PC-3 (cell line): ENCODE measurements around the gene EID3. TPM values are rescaled to one million over a fixed set of nuclear protein-coding genes. Genes with fewer than 3 reads are reported as not detected.

Experiments
- ATAC-seq: fragments of 200-7000 bp; cut with Tn5 transposase; 2 replicates; pipeline ENCODE4 v1.9.1; 2020; ENCODE audit warnings: mild to moderate bottlenecking, moderate library complexity
- BruUV-seq: library from RNA; stranded (reverse); fragments of 400-500 nt; replicated peaks from 2 replicates; lab custom pipeline; 2021; lab: Mats Ljungman, UMichigan
- CTCF ChIA-PET: fragments of 300-600 bp; sonication (Branson Sonifier 250); formaldehyde crosslinking; loops from one replicate; lab custom pipeline; 2022; ENCODE audit warnings: antibody characterized with exemption; lab: Charles Lee
- POLR2A ChIA-PET: fragments of 300-600 bp; sonication (Branson Sonifier 250); formaldehyde crosslinking; loops from one replicate; lab custom pipeline; 2022; ENCODE audit warnings: antibody characterized with exemption; ENCODE audit not compliant: unreplicated experiment; lab: Charles Lee
- DNase-seq: peaks from one replicate; pipeline ENCODE4 v3.0.0-alpha.2; 2015
- H2AFZ ChIP-seq: fragments of 300-600 bp; sonication (generic); 2 replicates; pipeline ENCODE4 v1.6.0; 2016; ENCODE audit warnings: antibody characterized with exemption, low read length
- H3F3A ChIP-seq: fragments of 300-600 bp; sonication (generic); one replicate; pipeline ENCODE4 v1.6.0; 2017; ENCODE audit warnings: antibody characterized with exemption, low read length, control low read depth, mild to moderate bottlenecking; ENCODE audit not compliant: unreplicated experiment
- H3K27ac ChIP-seq: fragments of 300-600 bp; sonication (generic); 2 replicates; pipeline ENCODE4 v1.5.1; 2016; ENCODE audit warnings: mild to moderate bottlenecking, low read length
- H3K27me3 ChIP-seq: fragments of 300-600 bp; sonication (generic); 2 replicates; pipeline ENCODE4 v1.6.1; 2016; ENCODE audit warnings: low read length, mixed read lengths
- H3K36me3 ChIP-seq: fragments of 300-600 bp; sonication (generic); 2 replicates; pipeline ENCODE4 v1.6.1; 2016; ENCODE audit warnings: low read depth, mixed run types, low read length, mixed read lengths
- H3K4me1 ChIP-seq: fragments of 300-600 bp; sonication (generic); 2 replicates; pipeline ENCODE4 v1.5.1; 2016; ENCODE audit warnings: low read length; ENCODE audit not compliant: insufficient read depth
- H3K4me2 ChIP-seq: fragments of 300-600 bp; sonication (generic); 2 replicates; pipeline ENCODE4 v1.6.0; 2016; ENCODE audit warnings: low read length
- H3K4me3 ChIP-seq: fragments of 300-600 bp; sonication (generic); 2 replicates; pipeline ENCODE4 v1.5.1; 2016; ENCODE audit warnings: mild to moderate bottlenecking, low read length, mixed read lengths
- H3K79me2 ChIP-seq: fragments of 300-600 bp; sonication (generic); 2 replicates; pipeline ENCODE4 v1.6.1; 2017; ENCODE audit warnings: low read length, mixed read lengths
- H3K9ac ChIP-seq: fragments of 300-600 bp; sonication (generic); 2 replicates; pipeline ENCODE4 v1.6.0; 2016; ENCODE audit warnings: mild to moderate bottlenecking, low read length
- H3K9me2 ChIP-seq: fragments of 300-600 bp; sonication (generic); replicated peaks from 2 replicates; pipeline ENCODE4 v1.6.1; 2016; ENCODE audit warnings: mixed run types, low read length, mixed read lengths
- H3K9me3 ChIP-seq: fragments of 300-600 bp; sonication (generic); 2 replicates; pipeline ENCODE4 v1.6.1; 2016; ENCODE audit warnings: low read length, mixed read lengths
- H4K20me1 ChIP-seq: fragments of 300-600 bp; sonication (generic); 2 replicates; pipeline ENCODE4 v1.6.1; 2016; ENCODE audit warnings: low read length, mixed read lengths
- CTCF ChIP-seq: fragments of 300-600 bp; sonication (generic); conservative IDR thresholded peaks from 2 replicates; pipeline ENCODE4 v1.5.1; 2017; ENCODE audit warnings: antibody characterized with exemption, low read depth, mild to moderate bottlenecking, low read length
- EZH2 ChIP-seq: fragments of 300-600 bp; sonication (generic); IDR thresholded peaks from one replicate; pipeline ENCODE4 v1.6.1; 2017; ENCODE audit warnings: antibody characterized with exemption, mild to moderate bottlenecking, low read length; ENCODE audit not compliant: unreplicated experiment
- EZH2phosphoT487 ChIP-seq: fragments of 300-600 bp; sonication (generic); IDR thresholded peaks from 2 replicates; pipeline ENCODE4 v1.6.1; 2018; ENCODE audit warnings: mild to moderate bottlenecking, antibody characterized with exemption, low read length, borderline replicate concordance
- intact Hi-C: fragments of 100-400 bp; cut with micrococcal nuclease; formaldehyde crosslinking; loops from 2 replicates; pipeline ENCODE4 v1.9.0; 2023
- total RNA-seq: library from RNA; depleted of rRNA; stranded (reverse); fragments of >200 nt; gene quantifications from 2 replicates; pipeline ENCODE4 v1.2.3, GENCODE V29; 2014

Gene EID3
- total RNA-seq, 1 experiment from 2014 or later, result 9.8 TPM

GRCh38 chr12:104281636-104282035 is 21.9 kb upstream of the EID3 start:
- H3K9me3 ChIP-seq, result no peaks in the 10 kb centered on the region
- DNase-seq, result peak; percentile 58
- H4K20me1 ChIP-seq, result no peaks in the 10 kb centered on the region
- POLR2A ChIA-PET, result no interaction called here
- no peak for ATAC-seq
- no peak overlapping the region for H3K9ac ChIP-seq
- peaks cover 18% of the 10 kb centered on the region for H3K79me2 ChIP-seq
- H3K36me3 ChIP-seq, result no peaks in the 10 kb centered on the region
- CTCF ChIA-PET, result no interaction called here
- H3K4me1 ChIP-seq, result peaks cover 82% of the 10 kb centered on the region
- peak overlapping the region; percentile 33 for H3K4me2 ChIP-seq
- no peak overlapping the region for H2AFZ ChIP-seq
- H3F3A ChIP-seq, result peaks cover 28% of the 10 kb centered on the region
- H3K27me3 ChIP-seq, result no peaks in the 10 kb centered on the region
- peak overlapping the region; percentile 83 for H3K27ac ChIP-seq
- no peaks in the 10 kb centered on the region for H3K9me2 ChIP-seq
- no peak overlapping the region for H3K4me3 ChIP-seq
- TF ChIP-seq CTCF (no peak), EZH2phosphoT487 (no peak), EZH2 (no peak)
- BruUV-seq, result no TSS peak
- intact Hi-C loops, result loop anchor here (10.0 kb wide), 1 partner anchor 327 kb away; a partner anchor contains a TSS

DNA sequence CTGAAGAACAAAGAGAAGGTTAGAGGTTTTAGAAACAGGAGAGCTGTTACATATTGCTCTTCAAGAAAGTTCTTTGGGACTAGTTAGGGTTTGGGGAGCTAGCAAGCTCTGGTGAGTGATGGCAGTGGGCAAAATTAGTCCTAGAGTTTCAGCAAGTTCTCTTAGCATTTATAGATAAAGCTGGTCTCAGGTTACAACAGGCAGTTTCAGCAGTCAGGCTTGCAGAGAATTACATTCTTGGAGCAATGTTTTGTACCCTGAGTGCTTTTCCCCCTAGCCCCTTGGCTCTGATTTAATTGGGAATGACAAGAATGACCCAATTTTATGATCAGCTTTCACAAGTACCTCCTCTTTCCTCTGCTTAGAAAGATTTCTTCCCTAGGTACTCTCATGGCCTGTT is 21.4 kb upstream of the EID3 start:
- peaks cover 78% of the 10 kb centered on the region for H3K4me1 ChIP-seq

More for the DNA sequence above, 21.4 kb upstream of the EID3 start:
- intact Hi-C loops, result loop anchor here (10.0 kb wide), 1 partner anchor 327 kb away; a partner anchor contains a TSS
- H3K9me3 ChIP-seq, result no peaks in the 10 kb centered on the region
- ATAC-seq (no peak), DNase-seq (peak; percentile 32)
- no peaks in the 10 kb centered on the region for H4K20me1 ChIP-seq
- CTCF ChIA-PET, result no interaction called here
- peaks cover 26% of the 10 kb centered on the region for H3F3A ChIP-seq
- no peaks in the 10 kb centered on the region for H3K9me2 ChIP-seq
- POLR2A ChIA-PET, result no interaction called here
- no peak for TF ChIP-seq EZH2phosphoT487
- no peak for TF ChIP-seq CTCF
- TF ChIP-seq EZH2, result no peak
- BruUV-seq, result no TSS peak
- H3K4me2 ChIP-seq, result peak overlapping the region; percentile 33
- H3K4me3 ChIP-seq, result no peak overlapping the region
- H3K36me3 ChIP-seq, result no peaks in the 10 kb centered on the region
- H3K27me3 ChIP-seq, result no peaks in the 10 kb centered on the region
- H2AFZ ChIP-seq, result no peak overlapping the region
- peak overlapping the region; percentile 83 for H3K27ac ChIP-seq
- peaks cover 22% of the 10 kb centered on the region for H3K79me2 ChIP-seq
- no peak overlapping the region for H3K9ac ChIP-seq
